CD4-positive, alpha-beta T cell (primary cell): Measurements from ENCODE around the gene HMCN2. TPM values are rescaled to one million over a fixed set of nuclear protein-coding genes. Genes with fewer than 3 reads are reported as not detected.

ENCODE experiments used
- ATAC-seq: fragments of 200-7000 bp; cut with Tn5 transposase; one replicate; pipeline ENCODE4 v1.10.0; 2022; ENCODE audit warnings: mild to moderate bottlenecking; ENCODE audit not compliant: poor library complexity
- CTCF ChIA-PET: fragments of 350-600 bp; sonication (Branson Sonifier 250); formaldehyde crosslinking; loops from one replicate; lab custom pipeline; 2021; ENCODE audit warnings: antibody characterized with exemption, inconsistent platforms; lab: Charles Lee
- POLR2A ChIA-PET: fragments of 350-600 bp; sonication (Branson Sonifier 250); formaldehyde crosslinking; loops from one replicate; lab custom pipeline; 2021; ENCODE audit warnings: antibody characterized with exemption, inconsistent platforms; lab: Charles Lee
- DNase-seq, 14 experiments: peaks; one replicate each; pipeline ENCODE4 v3.0.0-alpha.2; 2013 to 2020; ENCODE audit warnings: mixed read lengths in 2 of 14
- H3K27ac ChIP-seq, 2 donors: one replicate each; pipeline versions ENCODE4 v1.5.1 to v1.7.0; 2013; ENCODE audit warnings: low read length in 2 of 2, low read depth in 1 of 2, mild to moderate bottlenecking in 1 of 2
- H3K27me3 ChIP-seq, 2 experiments: 1 replicate in 1 of 2; 2 replicates in 1 of 2; pipeline versions ENCODE4 v1.6.1 to v1.7.0; 2013; ENCODE audit warnings: low read length in 2 of 2, control low read depth in 1 of 2, mild to moderate bottlenecking in 1 of 2, moderate library complexity in 1 of 2; ENCODE audit not compliant: insufficient read depth in 2 of 2, control insufficient read depth in 1 of 2
- H3K36me3 ChIP-seq: one replicate; pipeline ENCODE4 v1.6.1; 2013; ENCODE audit warnings: low read length, control low read depth; ENCODE audit not compliant: insufficient read depth
- H3K4me1 ChIP-seq: one replicate; pipeline ENCODE4 v1.6.1; 2013; ENCODE audit warnings: low read length, control low read depth; ENCODE audit not compliant: insufficient read depth
- H3K4me3 ChIP-seq: one replicate; pipeline ENCODE4 v1.5.1; 2013; ENCODE audit warnings: mild to moderate bottlenecking, low read length, moderate library complexity
- H3K9me3 ChIP-seq, 2 experiments: 1 replicate in 1 of 2; 2 replicates in 1 of 2; pipeline versions ENCODE4 v1.6.1 to v1.7.0; 2013; ENCODE audit warnings: low read length in 2 of 2, mild to moderate bottlenecking in 2 of 2, control low read depth in 1 of 2, moderate library complexity in 1 of 2; ENCODE audit not compliant: control insufficient read depth in 1 of 2, insufficient read depth in 1 of 2
- H3K27ac Mint-ChIP-seq: one replicate; pipeline ENCODE4 v1.8.0; 2020; ENCODE audit warnings: mixed read lengths
- H3K27me3 Mint-ChIP-seq: one replicate; pipeline ENCODE4 v1.8.0; 2021; ENCODE audit warnings: mixed read lengths
- H3K36me3 Mint-ChIP-seq: one replicate; pipeline ENCODE4 v1.8.0; 2021; ENCODE audit warnings: low read depth, mixed read lengths
- H3K4me1 Mint-ChIP-seq: one replicate; pipeline ENCODE4 v1.8.0; 2021; ENCODE audit warnings: low read depth, mixed read lengths
- H3K4me3 Mint-ChIP-seq: one replicate; pipeline ENCODE4 v1.8.0; 2020; ENCODE audit warnings: mild to moderate bottlenecking, mixed read lengths
- H3K9me3 Mint-ChIP-seq: one replicate; pipeline ENCODE4 v1.8.0; 2020; ENCODE audit warnings: mixed read lengths
- CTCF ChIP-seq: fragments of 200-600 bp; IDR thresholded peaks from one replicate; pipeline ENCODE4 v1.8.0; 2022; ENCODE audit warnings: antibody characterized with exemption, mild to moderate bottlenecking
- intact Hi-C, 2 experiments: fragments of 100-400 bp; cut with DNase I in 1 of 2; cut with micrococcal nuclease in 1 of 2; formaldehyde crosslinking; loops; one replicate each; pipeline versions ENCODE4 v1.15.1 to v1.9.0; 2023 to 2025; cut with DNase I, micrococcal nuclease
- total RNA-seq, 174 experiments: library from RNA in 2 of 174; stranded (reverse) in 2 of 174; gene quantifications; one replicate each; pipeline ENCODE4 v1.2.3 and lab custom pipeline; 2021 to 2026

The HMCN2 gene
- total RNA-seq, 2 experiments from 2014 or later: not detected

GRCh38 chr9:130295945-130296782 lies 30.6 kb downstream of the HMCN2 start:
- peaks cover 0 to 7% of the 10 kb centered on the region in 2 experiments for H3K9me3 ChIP-seq
- intact Hi-C loops: no loop called here
- ChIA-PET CTCF (no interaction called here), POLR2A (no interaction called here)
- H3K27ac ChIP-seq: no peak overlapping the region
- H3K4me1 Mint-ChIP-seq: no peaks in the 10 kb centered on the region
- H3K4me3 ChIP-seq: no peak overlapping the region
- no peak for DNase-seq
- H3K9me3 Mint-ChIP-seq: peaks cover 3% of the 10 kb centered on the region
- ATAC-seq: no peak
- no peaks in the 10 kb centered on the region for H3K36me3 ChIP-seq
- no peaks in the 10 kb centered on the region for H3K36me3 Mint-ChIP-seq
- no peak overlapping the region for H3K4me3 Mint-ChIP-seq
- no peak overlapping the region for H3K27ac Mint-ChIP-seq
- peaks cover 3 to 8% of the 10 kb centered on the region in 2 experiments for H3K27me3 ChIP-seq
- no peak for TF ChIP-seq CTCF
- H3K27me3 Mint-ChIP-seq: peaks cover 52% of the 10 kb centered on the region
- no peaks in the 10 kb centered on the region for H3K4me1 ChIP-seq

GRCh38 chr9:130296783-130297055 lies 31.2 kb downstream of the HMCN2 start:
- POLR2A ChIA-PET: no interaction called here
- TF ChIP-seq CTCF: no peak
- no peak overlapping the region for H3K27ac Mint-ChIP-seq
- Histone ChIP-seq H3K27ac (no peak overlapping the region), H3K4me1 (no peaks in the 10 kb centered on the region), H3K4me3 (no peak overlapping the region), H3K36me3 (no peaks in the 10 kb centered on the region), H3K27me3 (peaks cover 3 to 8% of the 10 kb centered on the region in 2 experiments), H3K9me3 (peaks cover 0 to 7% of the 10 kb centered on the region in 2 experiments)
- no peaks in the 10 kb centered on the region for H3K4me1 Mint-ChIP-seq
- CTCF ChIA-PET: no interaction called here
- H3K9me3 Mint-ChIP-seq: peaks cover 3% of the 10 kb centered on the region
- no peak overlapping the region for H3K4me3 Mint-ChIP-seq
- ATAC-seq (no peak), DNase-seq (no peak)
- no peaks in the 10 kb centered on the region for H3K36me3 Mint-ChIP-seq
- intact Hi-C loops: no loop called here
- H3K27me3 Mint-ChIP-seq: peaks cover 50% of the 10 kb centered on the region

- Histone ChIP-seq H3K9me3 (peaks cover 0 to 7% of the 10 kb centered on the region in 2 experiments), H3K27ac (no peak overlapping the region), H3K27me3 (peaks cover 3 to 8% of the 10 kb centered on the region in 2 experiments), H3K4me3 (no peak overlapping the region), H3K36me3 (no peaks in the 10 kb centered on the region), H3K4me1 (no peaks in the 10 kb centered on the region)
- POLR2A ChIA-PET: no interaction called here
- Mint-ChIP-seq H3K27me3 (peaks cover 43% of the 10 kb centered on the region), H3K36me3 (no peaks in the 10 kb centered on the region), H3K9me3 (peaks cover 3% of the 10 kb centered on the region), H3K27ac (no peak overlapping the region), H3K4me1 (no peaks in the 10 kb centered on the region), H3K4me3 (no peak overlapping the region)
- CTCF ChIA-PET: no interaction called here
- ATAC-seq (no peak), DNase-seq (no peak)
- intact Hi-C loops: no loop called here
- TF ChIP-seq CTCF: no peak
Measured at GRCh38 chr9:130297371-130297770, 31.8 kb downstream of the HMCN2 start.
